ENCODE measurements around the gene LBP. TPM values are rescaled to one million over a fixed set of nuclear protein-coding genes. Genes with fewer than 3 reads are reported as not detected.
"Not testable (repeated sequence)": the region's sequence is repeated elsewhere in the genome, so short reads cannot be mapped to it uniquely, and the experiment has no call there.

Gene LBP
- total RNA-seq, 1 donor = not detected

DNA sequence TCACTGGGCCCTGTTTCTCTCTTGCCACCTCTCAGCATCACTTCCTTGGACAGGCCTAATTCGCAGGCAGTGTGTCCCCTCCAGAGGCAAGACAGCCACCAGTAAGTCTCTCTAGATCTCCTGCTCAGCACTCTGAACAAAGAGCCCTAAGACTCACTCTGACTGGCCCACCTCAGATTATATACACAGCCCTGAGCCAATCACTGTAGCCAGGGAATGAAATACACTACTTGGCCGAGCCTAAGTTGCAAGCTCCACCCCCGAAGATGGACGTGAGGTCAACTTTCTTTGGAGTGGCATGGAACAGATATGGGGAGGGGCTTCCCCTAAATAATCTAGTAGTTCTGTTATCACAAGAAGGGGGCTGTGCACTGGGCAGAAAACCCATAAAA lies 38.2 kb upstream of the LBP start:
- TF ChIP-seq, protein P1, sequence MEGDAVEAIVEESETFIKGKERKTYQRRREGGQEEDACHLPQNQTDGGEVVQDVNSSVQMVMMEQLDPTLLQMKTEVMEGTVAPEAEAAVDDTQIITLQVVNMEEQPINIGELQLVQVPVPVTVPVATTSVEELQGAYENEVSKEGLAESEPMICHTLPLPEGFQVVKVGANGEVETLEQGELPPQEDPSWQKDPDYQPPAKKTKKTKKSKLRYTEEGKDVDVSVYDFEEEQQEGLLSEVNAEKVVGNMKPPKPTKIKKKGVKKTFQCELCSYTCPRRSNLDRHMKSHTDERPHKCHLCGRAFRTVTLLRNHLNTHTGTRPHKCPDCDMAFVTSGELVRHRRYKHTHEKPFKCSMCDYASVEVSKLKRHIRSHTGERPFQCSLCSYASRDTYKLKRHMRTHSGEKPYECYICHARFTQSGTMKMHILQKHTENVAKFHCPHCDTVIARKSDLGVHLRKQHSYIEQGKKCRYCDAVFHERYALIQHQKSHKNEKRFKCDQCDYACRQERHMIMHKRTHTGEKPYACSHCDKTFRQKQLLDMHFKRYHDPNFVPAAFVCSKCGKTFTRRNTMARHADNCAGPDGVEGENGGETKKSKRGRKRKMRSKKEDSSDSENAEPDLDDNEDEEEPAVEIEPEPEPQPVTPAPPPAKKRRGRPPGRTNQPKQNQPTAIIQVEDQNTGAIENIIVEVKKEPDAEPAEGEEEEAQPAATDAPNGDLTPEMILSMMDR (IDR thresholded peaks at IDR 0.05; ENCODE audit: insufficient read depth, low read depth, low read length) = no peak
- DNase-seq (ENCODE audit: low read depth) = no peak
- no peak overlapping the region for H3K4me3 ChIP-seq (ENCODE audit: low read depth, low read length)

DNA sequence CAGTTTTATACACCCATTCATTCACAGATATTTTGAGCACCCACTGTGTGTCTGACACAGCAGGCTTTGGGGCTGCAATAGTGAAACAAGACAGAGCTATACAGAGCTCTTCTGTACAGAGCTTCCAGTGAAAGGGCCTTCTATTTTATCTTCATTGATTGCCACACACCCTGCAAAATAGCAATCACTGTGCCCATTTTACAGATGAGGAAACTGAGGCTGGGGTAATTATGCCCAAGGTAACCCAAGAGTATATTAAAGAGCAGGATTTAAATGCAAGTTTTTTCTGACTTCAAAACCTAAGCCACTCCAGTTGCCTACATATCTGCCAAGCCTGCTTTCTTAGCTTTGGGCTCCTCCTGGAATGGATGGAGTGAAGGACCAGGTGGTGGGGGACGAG lies 37.8 kb upstream of the LBP start:
- TF ChIP-seq, protein P1 (IDR thresholded peaks at IDR 0.05; ENCODE audit: insufficient read depth, low read depth, low read length) = no peak
- no peak for DNase-seq (ENCODE audit: low read depth)
- H3K4me3 ChIP-seq (ENCODE audit: low read depth, low read length) = no peak overlapping the region

DNA sequence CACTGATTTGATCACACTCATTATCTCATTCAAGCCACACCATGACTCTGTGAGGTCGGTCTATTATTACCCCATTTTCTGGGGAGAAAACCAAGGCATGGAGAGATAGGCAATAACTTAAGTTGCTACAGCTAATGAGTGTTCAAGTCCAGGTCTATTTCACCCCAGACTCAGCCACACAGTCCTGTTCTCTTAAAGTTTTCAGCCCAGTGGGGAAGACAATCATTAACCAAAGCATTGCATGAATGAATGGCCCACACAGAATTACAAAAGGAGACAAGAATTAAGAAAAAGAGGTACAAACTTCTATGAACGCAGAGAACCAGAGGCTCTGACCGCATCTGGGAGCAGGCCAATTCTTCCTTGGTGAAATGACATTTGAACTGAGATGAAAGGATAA lies 35.2 kb upstream of the LBP start:
- no peak for DNase-seq (ENCODE audit: low read depth)
- no peak overlapping the region for H3K4me3 ChIP-seq (ENCODE audit: low read depth, low read length)
- TF ChIP-seq, protein P1 (IDR thresholded peaks at IDR 0.05; ENCODE audit: insufficient read depth, low read depth, low read length) = no peak

DNA sequence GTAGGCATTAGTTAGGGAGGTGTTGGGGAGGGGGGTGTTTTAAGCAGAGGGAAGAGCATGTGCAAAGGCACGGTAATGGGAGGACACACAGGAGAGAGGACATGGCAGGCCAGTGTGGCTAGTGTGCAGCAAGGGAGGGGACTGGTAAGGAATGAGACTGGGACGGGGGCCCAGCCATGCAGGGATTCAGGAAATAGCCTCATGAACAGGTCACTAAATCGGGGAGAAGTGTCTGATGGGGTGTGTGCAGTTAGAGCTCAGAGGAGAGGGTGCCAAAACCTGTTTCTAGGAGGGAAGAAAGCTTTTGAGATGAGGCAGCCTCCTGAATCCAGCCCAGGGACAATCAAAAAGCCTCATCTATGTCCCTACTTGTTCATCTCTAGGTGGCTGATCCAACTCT lies 34.8 kb upstream of the LBP start:
- DNase-seq (ENCODE audit: low read depth) = no peak
- H3K4me3 ChIP-seq (ENCODE audit: low read depth, low read length) = no peak overlapping the region
- TF ChIP-seq, protein P1 (IDR thresholded peaks at IDR 0.05; ENCODE audit: insufficient read depth, low read depth, low read length) = no peak

DNA sequence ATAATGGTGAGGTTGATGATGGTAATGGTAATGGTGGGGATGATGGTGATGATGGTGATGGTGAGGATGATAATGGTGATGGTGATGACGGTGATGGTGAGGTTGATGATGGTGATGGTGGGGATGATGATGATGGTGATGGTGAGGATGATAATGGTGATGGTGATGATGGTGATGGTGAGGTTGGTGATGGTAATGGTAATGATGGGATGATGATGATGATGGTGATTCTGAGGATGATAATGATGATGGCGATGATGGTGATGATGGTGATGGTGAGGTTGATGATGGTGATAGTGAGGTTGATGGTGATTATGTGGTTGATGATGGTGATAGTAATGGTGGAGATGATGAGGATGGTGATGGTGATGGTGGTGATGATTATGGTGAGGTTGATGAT lies 32.6 kb upstream of the LBP start:
- H3K4me3 ChIP-seq (ENCODE audit: low read depth, low read length) = no peak overlapping the region
- TF ChIP-seq, protein P1 (IDR thresholded peaks at IDR 0.05; ENCODE audit: insufficient read depth, low read depth, low read length) = no peak
- no peak for DNase-seq (ENCODE audit: low read depth)

DNA sequence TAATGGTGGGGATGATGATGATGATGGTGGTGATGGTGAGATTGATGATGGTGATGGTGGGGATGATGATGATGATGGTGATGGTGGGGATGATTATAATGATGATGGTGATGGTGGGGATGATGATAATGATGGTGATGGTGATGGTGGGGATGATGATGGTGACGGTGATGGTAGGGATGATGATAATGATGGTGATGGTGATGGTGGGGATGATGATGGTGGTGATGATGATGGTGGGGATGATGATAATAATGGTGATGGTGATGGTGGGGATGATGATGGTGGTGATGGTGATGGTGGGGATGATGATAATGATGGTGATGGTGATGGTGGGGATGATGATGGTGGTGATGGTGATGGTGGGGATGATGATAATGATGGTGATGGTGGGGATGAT lies 31.9 kb upstream of the LBP start:
- not testable (repeated sequence) for DNase-seq (ENCODE audit: low read depth); H3K4me3 ChIP-seq (ENCODE audit: low read depth, low read length)

GRCh38 chr20:38315290-38315966 lies 30.9 kb upstream of the LBP start:
- TF ChIP-seq, protein P1 (IDR thresholded peaks at IDR 0.05; ENCODE audit: insufficient read depth, low read depth, low read length) = no peak
- no peak overlapping the region for H3K4me3 ChIP-seq (ENCODE audit: low read depth, low read length)
- DNase-seq (ENCODE audit: low read depth) = peak; percentile 35
